Suprapubic skin (tissue), 3 donors: Measurements from ENCODE around the gene SEMA6B.

Experiments used
- CTCF ChIP-seq, 2 donors: fragments of 200-600 bp in 1 of 2; fragments of 450-650 bp in 1 of 2; sonication (generic) in 1 of 2; IDR thresholded peaks; one replicate each; pipeline ENCODE4 v1.5.1; 2016 to 2019; ENCODE audit warnings: antibody characterized with exemption in 2 of 2, mild to moderate bottlenecking in 1 of 2, moderate library complexity in 1 of 2
- POLR2A ChIP-seq, 2 donors: fragments of 450-650 bp; IDR thresholded peaks; one replicate each; pipeline ENCODE4 v1.6.1; 2017; ENCODE audit warnings: antibody characterized with exemption in 2 of 2, mild to moderate bottlenecking in 2 of 2, moderate library complexity in 2 of 2

DNA sequence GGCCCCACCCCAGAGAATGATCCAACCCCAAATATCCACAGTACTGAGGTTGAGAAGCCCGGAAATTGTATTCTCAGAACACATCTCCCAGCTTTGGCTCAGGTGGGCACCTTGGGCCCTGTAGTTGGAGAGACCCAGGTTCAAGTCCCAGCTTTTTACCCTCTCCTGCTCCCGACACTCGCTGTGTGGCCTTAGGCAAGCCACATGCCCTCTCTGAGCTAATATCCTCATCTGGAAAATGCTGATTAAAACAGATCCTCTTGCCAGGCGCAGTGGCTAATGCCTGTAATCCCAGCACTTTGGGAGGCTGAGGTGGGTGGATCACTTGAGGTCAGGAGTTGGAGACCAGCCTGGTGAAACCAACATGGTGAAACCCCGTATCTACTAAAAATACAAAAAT lies 43.8 kb downstream of the SEMA6B start:
- TF ChIP-seq POLR2A (IDR thresholded peaks at IDR 0.05) (no peak), CTCF (IDR thresholded peaks at IDR 0.05) (no peak)
